ENCODE data around the gene SLC6A18.

DNA sequence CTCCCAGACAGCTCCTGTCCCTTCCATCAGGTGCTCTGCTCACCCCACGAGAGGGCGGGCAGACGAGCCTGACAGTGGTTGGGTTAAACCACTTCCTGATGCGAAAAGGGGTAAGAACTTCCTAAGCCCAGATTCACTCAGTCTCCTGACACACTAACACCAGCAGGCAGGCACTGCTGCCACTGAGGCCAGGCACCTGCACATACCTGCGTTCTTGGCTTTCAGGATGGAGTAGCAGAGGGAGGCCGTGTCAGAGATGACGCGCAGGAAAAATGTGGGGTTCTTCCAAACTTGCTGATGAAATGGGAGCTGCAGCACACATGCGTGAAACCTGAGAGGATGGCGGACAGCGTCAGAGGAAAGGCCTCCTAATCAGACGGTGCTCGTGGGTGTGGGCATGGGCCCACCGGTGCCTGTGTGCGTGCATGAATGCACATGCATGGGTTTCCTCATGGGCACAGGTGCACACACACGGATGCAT, 29.9 kb downstream of the SLC6A18 start:
- TF ChIP-seq, protein P1, sequence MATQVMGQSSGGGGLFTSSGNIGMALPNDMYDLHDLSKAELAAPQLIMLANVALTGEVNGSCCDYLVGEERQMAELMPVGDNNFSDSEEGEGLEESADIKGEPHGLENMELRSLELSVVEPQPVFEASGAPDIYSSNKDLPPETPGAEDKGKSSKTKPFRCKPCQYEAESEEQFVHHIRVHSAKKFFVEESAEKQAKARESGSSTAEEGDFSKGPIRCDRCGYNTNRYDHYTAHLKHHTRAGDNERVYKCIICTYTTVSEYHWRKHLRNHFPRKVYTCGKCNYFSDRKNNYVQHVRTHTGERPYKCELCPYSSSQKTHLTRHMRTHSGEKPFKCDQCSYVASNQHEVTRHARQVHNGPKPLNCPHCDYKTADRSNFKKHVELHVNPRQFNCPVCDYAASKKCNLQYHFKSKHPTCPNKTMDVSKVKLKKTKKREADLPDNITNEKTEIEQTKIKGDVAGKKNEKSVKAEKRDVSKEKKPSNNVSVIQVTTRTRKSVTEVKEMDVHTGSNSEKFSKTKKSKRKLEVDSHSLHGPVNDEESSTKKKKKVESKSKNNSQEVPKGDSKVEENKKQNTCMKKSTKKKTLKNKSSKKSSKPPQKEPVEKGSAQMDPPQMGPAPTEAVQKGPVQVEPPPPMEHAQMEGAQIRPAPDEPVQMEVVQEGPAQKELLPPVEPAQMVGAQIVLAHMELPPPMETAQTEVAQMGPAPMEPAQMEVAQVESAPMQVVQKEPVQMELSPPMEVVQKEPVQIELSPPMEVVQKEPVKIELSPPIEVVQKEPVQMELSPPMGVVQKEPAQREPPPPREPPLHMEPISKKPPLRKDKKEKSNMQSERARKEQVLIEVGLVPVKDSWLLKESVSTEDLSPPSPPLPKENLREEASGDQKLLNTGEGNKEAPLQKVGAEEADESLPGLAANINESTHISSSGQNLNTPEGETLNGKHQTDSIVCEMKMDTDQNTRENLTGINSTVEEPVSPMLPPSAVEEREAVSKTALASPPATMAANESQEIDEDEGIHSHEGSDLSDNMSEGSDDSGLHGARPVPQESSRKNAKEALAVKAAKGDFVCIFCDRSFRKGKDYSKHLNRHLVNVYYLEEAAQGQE (IDR thresholded peaks at IDR 0.05; ENCODE audit: insufficient read depth in 1 of 2, low read depth in 2 of 2, low read length in 1 of 2): no peak
- TF ChIP-seq, protein P2, sequence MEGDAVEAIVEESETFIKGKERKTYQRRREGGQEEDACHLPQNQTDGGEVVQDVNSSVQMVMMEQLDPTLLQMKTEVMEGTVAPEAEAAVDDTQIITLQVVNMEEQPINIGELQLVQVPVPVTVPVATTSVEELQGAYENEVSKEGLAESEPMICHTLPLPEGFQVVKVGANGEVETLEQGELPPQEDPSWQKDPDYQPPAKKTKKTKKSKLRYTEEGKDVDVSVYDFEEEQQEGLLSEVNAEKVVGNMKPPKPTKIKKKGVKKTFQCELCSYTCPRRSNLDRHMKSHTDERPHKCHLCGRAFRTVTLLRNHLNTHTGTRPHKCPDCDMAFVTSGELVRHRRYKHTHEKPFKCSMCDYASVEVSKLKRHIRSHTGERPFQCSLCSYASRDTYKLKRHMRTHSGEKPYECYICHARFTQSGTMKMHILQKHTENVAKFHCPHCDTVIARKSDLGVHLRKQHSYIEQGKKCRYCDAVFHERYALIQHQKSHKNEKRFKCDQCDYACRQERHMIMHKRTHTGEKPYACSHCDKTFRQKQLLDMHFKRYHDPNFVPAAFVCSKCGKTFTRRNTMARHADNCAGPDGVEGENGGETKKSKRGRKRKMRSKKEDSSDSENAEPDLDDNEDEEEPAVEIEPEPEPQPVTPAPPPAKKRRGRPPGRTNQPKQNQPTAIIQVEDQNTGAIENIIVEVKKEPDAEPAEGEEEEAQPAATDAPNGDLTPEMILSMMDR (IDR thresholded peaks at IDR 0.05): no peak
- TF ChIP-seq TCF7L2 (IDR thresholded peaks at IDR 0.05; ENCODE audit: low read depth, low read length): no peak
- no peak for TF ChIP-seq POLR2AphosphoS5 (IDR thresholded peaks at IDR 0.05; ENCODE audit: low read depth, low read length)

Measured in Panc1 (cell line).